ENCODE results near the gene USP10.

The USP10 gene

GRCh38 chr16:84672276-84673202 is 27.3 kb upstream of the USP10 start:
- Histone ChIP-seq H3K9me3 (ENCODE audit: control insufficient read depth, low read length) (no peaks in the 10 kb centered on the region), H3K4me1 (ENCODE audit: control insufficient read depth, insufficient read depth, low read length, poor library complexity, severe bottlenecking) (no peaks in the 10 kb centered on the region), H3K27ac (ENCODE audit: insufficient read depth, low read length, poor library complexity, severe bottlenecking) (no peak overlapping the region), H3K27me3 (replicated peaks; ENCODE audit: control insufficient read depth, insufficient read depth, low read length, poor library complexity, severe bottlenecking) (no peaks in the 10 kb centered on the region), H3K4me3 (ENCODE audit: insufficient read depth, low read depth, low read length, poor library complexity, severe bottlenecking) (no peak overlapping the region), H3K36me3 (ENCODE audit: control insufficient read depth, insufficient read depth, low read length) (no peaks in the 10 kb centered on the region)
- peak; percentile 63 to 72 (median 66) for DNase-seq

- DNase-seq = no peak
- Histone ChIP-seq H3K4me1 (ENCODE audit: control insufficient read depth, insufficient read depth, low read length, poor library complexity, severe bottlenecking) (no peaks in the 10 kb centered on the region), H3K27ac (ENCODE audit: insufficient read depth, low read length, poor library complexity, severe bottlenecking) (no peak overlapping the region), H3K9me3 (ENCODE audit: control insufficient read depth, low read length) (no peaks in the 10 kb centered on the region), H3K27me3 (replicated peaks; ENCODE audit: control insufficient read depth, insufficient read depth, low read length, poor library complexity, severe bottlenecking) (no peaks in the 10 kb centered on the region), H3K36me3 (ENCODE audit: control insufficient read depth, insufficient read depth, low read length) (no peaks in the 10 kb centered on the region), H3K4me3 (ENCODE audit: insufficient read depth, low read depth, low read length, poor library complexity, severe bottlenecking) (no peak overlapping the region)
Observed at GRCh38 chr16:84673203-84673535, 26.6 kb upstream of the USP10 start.

- Histone ChIP-seq H3K36me3 (ENCODE audit: control insufficient read depth, insufficient read depth, low read length) (no peaks in the 10 kb centered on the region), H3K4me3 (ENCODE audit: insufficient read depth, low read depth, low read length, poor library complexity, severe bottlenecking) (no peak overlapping the region), H3K27me3 (replicated peaks; ENCODE audit: control insufficient read depth, insufficient read depth, low read length, poor library complexity, severe bottlenecking) (no peaks in the 10 kb centered on the region), H3K9me3 (ENCODE audit: control insufficient read depth, low read length) (no peaks in the 10 kb centered on the region), H3K4me1 (ENCODE audit: control insufficient read depth, insufficient read depth, low read length, poor library complexity, severe bottlenecking) (no peaks in the 10 kb centered on the region), H3K27ac (ENCODE audit: insufficient read depth, low read length, poor library complexity, severe bottlenecking) (no peak overlapping the region)
- DNase-seq = no peak
Observed at GRCh38 chr16:84673561-84673960, 26.2 kb upstream of the USP10 start.

- no peaks in the 10 kb centered on the region for H3K27me3 ChIP-seq (replicated peaks; ENCODE audit: control insufficient read depth, insufficient read depth, low read length, poor library complexity, severe bottlenecking)
- no peaks in the 10 kb centered on the region for H3K9me3 ChIP-seq (ENCODE audit: control insufficient read depth, low read length)
- H3K27ac ChIP-seq (ENCODE audit: insufficient read depth, low read length, poor library complexity, severe bottlenecking) = no peak overlapping the region
- H3K4me1 ChIP-seq (ENCODE audit: control insufficient read depth, insufficient read depth, low read length, poor library complexity, severe bottlenecking) = no peaks in the 10 kb centered on the region
- no peak for DNase-seq
- no peak overlapping the region for H3K4me3 ChIP-seq (ENCODE audit: insufficient read depth, low read depth, low read length, poor library complexity, severe bottlenecking)
- no peaks in the 10 kb centered on the region for H3K36me3 ChIP-seq (ENCODE audit: control insufficient read depth, insufficient read depth, low read length)
Observed at GRCh38 chr16:84675423-84675822, 24.4 kb upstream of the USP10 start.

GRCh38 chr16:84675884-84676283 is 23.9 kb upstream of the USP10 start:
- Histone ChIP-seq H3K4me1 (ENCODE audit: control insufficient read depth, insufficient read depth, low read length, poor library complexity, severe bottlenecking) (no peaks in the 10 kb centered on the region), H3K9me3 (ENCODE audit: control insufficient read depth, low read length) (no peaks in the 10 kb centered on the region), H3K4me3 (ENCODE audit: insufficient read depth, low read depth, low read length, poor library complexity, severe bottlenecking) (no peak overlapping the region), H3K36me3 (ENCODE audit: control insufficient read depth, insufficient read depth, low read length) (no peaks in the 10 kb centered on the region), H3K27ac (ENCODE audit: insufficient read depth, low read length, poor library complexity, severe bottlenecking) (no peak overlapping the region), H3K27me3 (replicated peaks; ENCODE audit: control insufficient read depth, insufficient read depth, low read length, poor library complexity, severe bottlenecking) (no peaks in the 10 kb centered on the region)
- no peak for DNase-seq

- no peaks in the 10 kb centered on the region for H3K36me3 ChIP-seq (ENCODE audit: control insufficient read depth, insufficient read depth, low read length)
- H3K4me1 ChIP-seq (ENCODE audit: control insufficient read depth, insufficient read depth, low read length, poor library complexity, severe bottlenecking) = no peaks in the 10 kb centered on the region
- H3K27ac ChIP-seq (ENCODE audit: insufficient read depth, low read length, poor library complexity, severe bottlenecking) = no peak overlapping the region
- no peak overlapping the region for H3K4me3 ChIP-seq (ENCODE audit: insufficient read depth, low read depth, low read length, poor library complexity, severe bottlenecking)
- no peaks in the 10 kb centered on the region for H3K9me3 ChIP-seq (ENCODE audit: control insufficient read depth, low read length)
- no peaks in the 10 kb centered on the region for H3K27me3 ChIP-seq (replicated peaks; ENCODE audit: control insufficient read depth, insufficient read depth, low read length, poor library complexity, severe bottlenecking)
- DNase-seq = no peak
Observed at GRCh38 chr16:84677017-84677803, 22.6 kb upstream of the USP10 start.

- no peaks in the 10 kb centered on the region for H3K9me3 ChIP-seq (ENCODE audit: control insufficient read depth, low read length)
- DNase-seq = no peak
- no peaks in the 10 kb centered on the region for H3K4me1 ChIP-seq (ENCODE audit: control insufficient read depth, insufficient read depth, low read length, poor library complexity, severe bottlenecking)
- H3K36me3 ChIP-seq (ENCODE audit: control insufficient read depth, insufficient read depth, low read length) = no peaks in the 10 kb centered on the region
- no peak overlapping the region for H3K4me3 ChIP-seq (ENCODE audit: insufficient read depth, low read depth, low read length, poor library complexity, severe bottlenecking)
- H3K27ac ChIP-seq (ENCODE audit: insufficient read depth, low read length, poor library complexity, severe bottlenecking) = no peak overlapping the region
- H3K27me3 ChIP-seq (replicated peaks; ENCODE audit: control insufficient read depth, insufficient read depth, low read length, poor library complexity, severe bottlenecking) = no peaks in the 10 kb centered on the region
Observed at GRCh38 chr16:84677849-84678248, 22.0 kb upstream of the USP10 start.

GRCh38 chr16:84678541-84678940 is 21.3 kb upstream of the USP10 start:
- H3K9me3 ChIP-seq (ENCODE audit: control insufficient read depth, low read length) = no peaks in the 10 kb centered on the region
- no peak overlapping the region for H3K27ac ChIP-seq (ENCODE audit: insufficient read depth, low read length, poor library complexity, severe bottlenecking)
- H3K4me3 ChIP-seq (ENCODE audit: insufficient read depth, low read depth, low read length, poor library complexity, severe bottlenecking) = no peak overlapping the region
- DNase-seq = no peak
- H3K4me1 ChIP-seq (ENCODE audit: control insufficient read depth, insufficient read depth, low read length, poor library complexity, severe bottlenecking) = no peaks in the 10 kb centered on the region
- no peaks in the 10 kb centered on the region for H3K27me3 ChIP-seq (replicated peaks; ENCODE audit: control insufficient read depth, insufficient read depth, low read length, poor library complexity, severe bottlenecking)
- H3K36me3 ChIP-seq (ENCODE audit: control insufficient read depth, insufficient read depth, low read length) = no peaks in the 10 kb centered on the region

- no peaks in the 10 kb centered on the region for H3K36me3 ChIP-seq (ENCODE audit: control insufficient read depth, insufficient read depth, low read length)
- no peak overlapping the region for H3K27ac ChIP-seq (ENCODE audit: insufficient read depth, low read length, poor library complexity, severe bottlenecking)
- H3K9me3 ChIP-seq (ENCODE audit: control insufficient read depth, low read length) = no peaks in the 10 kb centered on the region
- H3K27me3 ChIP-seq (replicated peaks; ENCODE audit: control insufficient read depth, insufficient read depth, low read length, poor library complexity, severe bottlenecking) = no peaks in the 10 kb centered on the region
- no peak overlapping the region for H3K4me3 ChIP-seq (ENCODE audit: insufficient read depth, low read depth, low read length, poor library complexity, severe bottlenecking)
- H3K4me1 ChIP-seq (ENCODE audit: control insufficient read depth, insufficient read depth, low read length, poor library complexity, severe bottlenecking) = no peaks in the 10 kb centered on the region
- no peak for DNase-seq
Observed at GRCh38 chr16:84680165-84680842, 19.5 kb upstream of the USP10 start.

Measured in effector memory CD4-positive, alpha-beta T cell (primary cell).